ENCODE measurements around the gene ACOX3.

ACOX3 gene

GRCh38 chr4:8372506-8372905 lies 68.0 kb downstream of the ACOX3 start:
- DNase-seq = no peak

- DNase-seq = no peak
These were observed 68.9 kb downstream of the ACOX3 start for GRCh38 chr4:8371596-8371995.

GRCh38 chr4:8370835-8371595 lies 69.5 kb downstream of the ACOX3 start:
- no peak for DNase-seq

GRCh38 chr4:8370106-8370787 lies 70.3 kb downstream of the ACOX3 start:
- no peak for DNase-seq

GRCh38 chr4:8369426-8370105 lies 71.0 kb downstream of the ACOX3 start:
- DNase-seq = no peak

- no peak for DNase-seq
These were observed 71.5 kb downstream of the ACOX3 start for GRCh38 chr4:8368998-8369397.

GRCh38 chr4:8368061-8368481 lies 72.5 kb downstream of the ACOX3 start:
- no peak for DNase-seq

- no peak for DNase-seq
These were observed 73.9 kb downstream of the ACOX3 start for GRCh38 chr4:8366601-8367000.

GRCh38 chr4:8365951-8366350 lies 74.6 kb downstream of the ACOX3 start:
- DNase-seq = no peak

GRCh38 chr4:8365353-8365752 lies 75.2 kb downstream of the ACOX3 start:
- DNase-seq = no peak

- no peak for DNase-seq
These were observed 75.6 kb downstream of the ACOX3 start for GRCh38 chr4:8364848-8365350.

- no peak for DNase-seq
These were observed 76.4 kb downstream of the ACOX3 start for GRCh38 chr4:8364141-8364540.

GRCh38 chr4:8362483-8362882 lies 78.0 kb downstream of the ACOX3 start:
- no peak for DNase-seq

GRCh38 chr4:8359193-8359592 lies 81.3 kb downstream of the ACOX3 start:
- DNase-seq = no peak

GRCh38 chr4:8356856-8357255 lies 83.7 kb downstream of the ACOX3 start:
- no peak for DNase-seq

- DNase-seq = no peak
These were observed 84.5 kb downstream of the ACOX3 start for GRCh38 chr4:8355864-8356565.

- DNase-seq = no peak
These were observed 85.2 kb downstream of the ACOX3 start for GRCh38 chr4:8355306-8355705.

- no peak for DNase-seq
These were observed 86.5 kb downstream of the ACOX3 start for GRCh38 chr4:8353912-8354453.

GRCh38 chr4:8353158-8353669 lies 87.3 kb downstream of the ACOX3 start:
- DNase-seq = no peak

GRCh38 chr4:8352368-8353157 lies 88.0 kb downstream of the ACOX3 start:
- DNase-seq = no peak

GRCh38 chr4:8351931-8352367 lies 88.6 kb downstream of the ACOX3 start:
- no peak for DNase-seq
